T-helper 2 cell (primary cell): Measurements from ENCODE around the gene ASCL2.

ENCODE experiments used
- DNase-seq, 5 experiments: peaks; one replicate each; pipeline versions ENCODE4 v3.0.0 to v3.0.0-alpha.2; 2012 to 2022

The ASCL2 gene

DNA sequence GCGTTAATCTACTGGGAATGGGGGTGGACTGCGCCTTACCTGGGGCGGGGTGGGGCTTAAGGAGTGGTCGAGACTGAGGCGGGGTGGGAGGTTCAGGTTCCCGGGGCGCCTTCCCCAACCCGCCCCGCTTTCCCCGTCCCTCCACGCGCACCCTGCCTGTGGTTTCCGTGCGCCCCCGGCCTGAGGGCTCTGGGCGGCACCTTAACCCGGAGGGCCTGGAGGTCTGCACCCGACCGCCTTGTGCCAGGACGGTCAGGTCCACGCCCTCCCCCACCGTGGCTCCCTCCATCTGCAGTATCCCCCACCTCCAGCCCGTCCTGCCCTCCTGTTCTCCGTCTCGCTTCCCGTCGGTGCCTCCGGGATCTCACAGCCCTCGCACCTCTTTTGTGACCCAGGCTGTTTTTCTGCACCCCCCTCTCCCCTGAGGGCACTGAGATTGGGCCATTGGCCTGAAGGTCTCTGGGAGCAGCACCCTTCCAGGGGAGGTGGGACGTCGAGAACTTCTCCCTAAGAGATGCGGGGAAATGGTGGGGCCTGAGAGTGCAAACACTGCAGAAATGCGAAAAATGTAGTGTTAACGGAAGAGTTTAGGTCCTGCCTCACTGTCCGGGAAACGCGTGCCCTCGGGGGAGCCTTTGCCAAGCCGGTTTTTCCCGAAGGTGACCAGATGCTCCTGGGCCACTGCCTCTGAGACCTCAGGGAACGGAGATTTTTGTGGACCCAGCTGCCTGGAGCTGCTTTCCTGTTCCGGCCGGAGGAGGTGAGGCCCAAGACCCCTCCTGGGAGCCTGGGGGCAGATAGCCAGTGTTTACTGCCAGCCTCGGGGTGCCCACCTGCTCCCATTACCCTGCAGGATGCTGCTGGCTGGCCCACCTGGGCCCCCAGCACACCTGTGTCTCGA is 1.2 kb upstream of the ASCL2 start:
- no peak for DNase-seq

DNA sequence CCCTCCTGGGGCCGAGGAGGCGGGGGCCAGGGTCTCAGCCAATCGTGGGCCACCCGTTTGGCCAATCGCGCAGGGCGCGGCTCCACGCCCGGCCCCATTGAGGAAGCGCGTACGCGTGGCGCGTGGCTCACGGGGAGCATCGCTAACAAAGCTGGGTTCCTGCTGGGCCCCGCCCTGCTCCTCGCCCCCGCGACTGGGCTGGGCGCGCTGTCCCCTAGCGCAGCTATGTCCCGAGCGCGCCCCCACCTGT is 614 bp upstream of the ASCL2 start:
- DNase-seq = peak in 1 of 5 experiments; percentile 55

DNA sequence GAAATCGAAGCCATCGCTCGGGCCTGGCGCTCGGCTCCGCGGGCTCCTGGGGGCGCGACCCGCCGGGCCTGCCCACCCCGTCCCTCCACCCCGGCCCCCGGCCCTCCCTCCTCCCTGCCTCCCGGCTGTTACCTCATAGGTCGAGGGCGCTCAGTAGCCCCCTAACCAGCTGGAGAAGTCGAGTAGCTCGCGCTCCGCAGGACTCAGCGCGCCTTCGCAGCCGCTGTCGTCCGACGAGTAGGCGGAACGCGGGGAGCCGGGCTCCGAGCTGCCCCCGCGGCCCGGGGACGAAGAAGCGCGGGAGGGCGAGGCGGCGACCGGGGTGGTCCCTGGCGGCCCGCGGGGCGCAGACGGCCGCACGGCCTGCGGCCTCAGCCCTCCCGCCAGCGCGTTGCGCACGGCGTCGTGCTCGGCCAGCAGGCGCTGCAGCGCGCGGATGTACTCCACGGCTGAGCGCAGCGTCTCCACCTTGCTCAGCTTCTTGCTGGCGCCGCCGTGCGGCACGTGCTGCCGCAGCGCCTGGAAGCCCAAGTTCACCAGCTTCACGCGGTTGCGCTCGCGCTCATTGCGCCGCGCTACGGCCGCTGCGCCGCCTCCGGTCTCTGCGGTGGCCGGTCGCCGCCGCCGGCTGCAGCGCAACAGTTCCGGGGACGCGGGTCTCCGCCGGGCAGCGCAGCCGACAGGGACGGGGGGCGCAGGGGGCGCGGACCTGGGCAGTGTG is 627 bp downstream of the ASCL2 start:
- peak in 2 of 5 experiments; percentile 16 to 73 for DNase-seq

DNA sequence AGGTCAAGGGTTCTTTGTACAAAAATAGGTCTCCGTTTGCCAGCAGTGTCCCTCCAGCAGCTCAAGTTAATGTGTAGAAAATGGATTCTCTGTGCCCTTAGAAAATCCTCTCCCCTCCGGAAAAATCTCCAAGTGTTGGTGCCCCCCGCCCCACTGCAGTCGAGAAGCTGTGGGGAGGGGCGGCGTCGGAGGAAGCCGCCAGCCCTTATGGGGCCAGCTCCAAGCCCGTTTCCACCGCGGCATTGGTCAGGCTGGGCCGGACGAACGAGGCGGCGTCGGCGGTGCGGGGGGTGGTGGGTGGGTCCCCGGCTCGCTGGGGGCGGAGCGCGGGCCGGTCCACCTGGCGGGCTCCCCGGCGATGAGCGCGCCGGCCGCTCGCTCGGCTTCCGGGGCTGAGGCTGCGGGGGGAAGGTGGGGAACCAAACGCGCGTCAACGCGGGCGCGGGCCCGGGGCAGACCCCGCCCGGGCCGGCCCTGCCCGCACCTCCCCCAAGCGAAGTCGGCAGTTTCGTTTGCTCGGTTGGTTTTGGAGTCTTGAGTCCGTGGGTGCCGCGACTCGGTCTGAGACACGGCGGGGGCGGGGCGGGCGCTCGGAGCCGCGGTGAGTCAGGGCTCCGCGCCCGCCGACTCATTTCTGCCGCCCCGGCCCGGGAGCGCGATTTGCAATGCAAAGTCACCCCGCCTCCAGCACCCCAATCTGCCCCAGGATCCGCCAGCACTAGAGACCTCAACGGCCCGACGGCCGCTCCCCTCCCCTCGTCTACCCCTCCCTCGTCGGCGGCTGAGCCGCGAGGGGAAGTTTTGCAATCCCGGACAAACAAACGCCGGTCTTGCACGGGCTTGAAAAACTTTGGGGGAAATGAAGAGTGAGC is 1.4 kb downstream of the ASCL2 start:
- DNase-seq = peak in 2 of 5 experiments; percentile 51 to 76

DNA sequence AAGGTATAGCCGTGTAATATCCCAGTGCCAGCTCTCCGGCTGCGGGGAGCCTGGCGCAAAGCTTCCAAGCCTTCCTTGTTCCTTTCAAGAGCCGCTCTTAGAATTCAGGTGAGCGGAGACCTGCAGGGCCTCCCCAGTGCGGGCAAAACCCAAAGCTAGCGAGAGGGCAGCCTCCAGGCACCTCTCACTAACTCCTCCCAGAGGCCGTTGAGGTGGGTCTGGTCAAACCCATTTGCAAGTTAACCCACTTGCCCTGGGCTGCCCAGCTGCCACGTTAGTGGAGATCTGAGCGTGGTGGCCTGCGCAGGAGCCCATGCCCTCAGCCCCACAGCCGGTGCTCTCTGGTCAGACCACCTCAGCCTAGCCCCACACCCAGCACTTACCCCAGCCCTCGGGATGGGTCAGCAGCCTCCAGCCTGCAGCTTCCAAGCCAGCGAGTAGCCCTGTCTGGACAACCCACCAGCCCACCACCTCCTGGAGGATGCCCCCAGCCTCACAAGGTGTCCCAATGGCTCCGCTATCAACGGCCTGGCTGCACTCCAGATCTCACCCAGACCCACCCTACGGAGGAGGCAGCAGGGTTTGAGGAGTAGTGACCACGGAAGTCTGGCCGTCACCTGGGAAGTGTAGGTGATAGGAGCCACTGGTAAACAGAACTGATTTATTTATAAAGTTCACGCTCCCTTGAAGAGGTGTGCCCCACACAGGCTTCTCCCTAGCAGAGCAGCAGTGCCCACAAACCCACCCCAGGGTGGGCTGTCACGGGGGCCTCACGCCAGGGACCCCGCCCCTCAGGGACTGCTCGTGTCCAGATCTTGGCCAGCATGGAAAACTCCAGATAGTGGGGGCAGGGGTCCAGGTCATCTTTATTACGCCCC is 2.3 kb downstream of the ASCL2 start:
- DNase-seq = no peak

DNA sequence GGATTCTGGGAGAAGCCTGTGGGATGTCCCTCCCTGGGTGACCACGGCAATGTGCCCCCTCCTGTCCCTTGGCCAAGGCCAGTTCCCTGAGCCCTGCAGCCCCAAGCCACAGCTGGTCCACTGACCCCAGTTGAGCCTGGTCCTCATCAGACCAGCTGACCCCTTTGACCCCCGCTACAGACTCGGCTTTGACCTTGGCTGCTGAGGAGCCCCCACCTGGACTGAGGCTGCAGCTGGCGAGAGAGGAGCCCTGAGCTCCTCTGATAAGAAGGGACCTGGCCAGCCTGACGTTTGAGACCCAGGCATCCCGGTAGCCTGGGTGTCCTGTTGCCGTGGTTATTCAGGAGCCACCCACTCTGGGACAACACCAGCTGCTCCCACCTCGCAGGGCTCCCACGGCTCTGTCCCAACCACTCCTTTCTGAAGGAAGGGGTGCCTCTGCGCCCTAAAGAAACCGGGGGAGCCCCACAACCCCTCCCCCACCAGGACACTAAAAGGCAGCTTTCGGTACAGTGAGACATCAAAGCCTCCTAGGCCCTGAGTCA is 3.0 kb downstream of the ASCL2 start:
- DNase-seq = no peak

DNA sequence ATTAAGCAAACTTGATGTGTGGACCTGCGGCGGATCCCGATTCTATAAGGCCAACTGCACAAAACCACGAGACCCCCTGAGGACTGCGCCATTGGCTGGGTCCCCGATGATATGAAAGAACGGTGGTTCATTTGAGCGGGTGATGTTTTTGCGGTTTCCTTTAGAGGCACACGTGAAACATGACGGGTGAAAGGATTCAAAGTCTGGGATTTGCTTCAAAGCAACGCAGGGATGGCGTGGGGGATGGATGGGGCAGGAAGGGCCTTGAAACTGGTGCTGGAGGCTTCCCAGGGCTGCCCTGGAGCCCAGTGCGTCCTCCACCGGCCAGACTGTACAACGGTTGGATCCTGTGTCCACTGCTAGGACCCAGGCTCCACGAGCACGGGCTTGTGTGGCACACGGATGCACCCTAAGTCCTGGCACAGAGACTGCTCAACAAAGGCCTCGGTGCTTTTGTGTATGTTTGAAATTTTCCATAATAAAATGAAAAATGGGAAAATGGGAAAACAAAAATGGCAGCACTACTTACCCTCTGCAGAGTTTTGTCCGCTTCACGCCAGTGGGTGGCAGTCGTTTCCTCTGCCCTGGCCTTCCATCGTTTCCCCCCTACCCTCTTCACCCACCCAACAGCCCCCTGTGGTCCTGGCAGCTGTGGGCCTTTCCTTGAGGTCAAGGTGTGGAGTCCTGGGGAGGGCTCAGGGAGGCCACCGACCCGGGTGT is 3.6 kb downstream of the ASCL2 start:
- no peak for DNase-seq

DNA sequence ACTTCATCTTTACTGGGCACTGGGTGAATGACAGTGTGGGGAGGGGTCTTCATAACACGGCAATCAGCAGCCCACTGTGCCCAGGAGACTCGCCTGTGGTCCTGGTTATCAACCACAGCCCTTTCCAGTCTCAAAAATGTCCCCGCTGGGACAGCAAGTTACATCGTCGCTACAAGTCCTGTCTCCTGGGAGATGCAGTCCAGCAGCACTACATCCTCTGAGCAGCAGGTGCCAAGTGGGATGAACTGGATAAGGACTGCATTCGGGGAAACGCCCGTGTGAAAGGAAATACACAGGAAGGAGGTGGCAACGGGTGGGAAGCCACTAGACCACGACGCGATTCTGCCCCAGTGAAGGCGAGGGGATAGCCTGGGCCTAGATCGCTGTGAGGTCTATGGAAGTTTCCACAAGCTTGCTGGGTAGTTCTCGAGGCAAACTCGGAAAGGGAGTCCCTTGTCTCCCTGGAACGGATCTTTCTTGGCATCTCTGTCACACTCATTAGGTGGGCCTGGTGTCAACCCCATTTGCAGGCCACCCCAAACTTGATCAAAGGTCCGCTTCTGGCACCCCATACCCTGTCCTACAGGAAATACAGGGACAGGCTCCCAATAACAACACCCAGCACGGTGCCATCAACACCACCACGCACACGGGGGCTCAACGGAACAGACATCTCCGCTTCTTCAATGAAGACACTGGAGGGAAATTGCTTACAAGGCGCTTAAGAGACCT is 4.4 kb downstream of the ASCL2 start:
- DNase-seq = peak in 1 of 5 experiments; percentile 36

DNA sequence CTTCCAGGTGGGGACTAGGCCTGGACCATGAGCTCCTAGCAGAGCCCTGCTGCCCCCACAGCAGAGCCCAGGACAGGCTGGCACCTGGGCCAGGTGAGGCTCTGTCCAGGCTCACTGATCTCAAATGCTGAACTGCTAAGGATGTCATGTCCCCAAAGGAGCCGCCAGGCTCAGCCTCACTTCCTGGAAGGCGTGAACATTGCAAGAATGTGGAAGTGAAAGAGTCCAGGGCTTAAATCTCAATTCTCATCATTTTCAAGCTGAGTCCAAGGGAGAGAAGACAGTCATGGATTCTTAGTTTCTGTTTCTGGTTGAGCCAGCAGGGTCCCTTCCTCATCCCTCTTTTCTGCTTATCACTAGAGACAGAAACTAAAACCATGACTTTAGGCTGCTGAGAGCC is 5.0 kb downstream of the ASCL2 start:
- DNase-seq = peak in 1 of 5 experiments; percentile 5

DNA sequence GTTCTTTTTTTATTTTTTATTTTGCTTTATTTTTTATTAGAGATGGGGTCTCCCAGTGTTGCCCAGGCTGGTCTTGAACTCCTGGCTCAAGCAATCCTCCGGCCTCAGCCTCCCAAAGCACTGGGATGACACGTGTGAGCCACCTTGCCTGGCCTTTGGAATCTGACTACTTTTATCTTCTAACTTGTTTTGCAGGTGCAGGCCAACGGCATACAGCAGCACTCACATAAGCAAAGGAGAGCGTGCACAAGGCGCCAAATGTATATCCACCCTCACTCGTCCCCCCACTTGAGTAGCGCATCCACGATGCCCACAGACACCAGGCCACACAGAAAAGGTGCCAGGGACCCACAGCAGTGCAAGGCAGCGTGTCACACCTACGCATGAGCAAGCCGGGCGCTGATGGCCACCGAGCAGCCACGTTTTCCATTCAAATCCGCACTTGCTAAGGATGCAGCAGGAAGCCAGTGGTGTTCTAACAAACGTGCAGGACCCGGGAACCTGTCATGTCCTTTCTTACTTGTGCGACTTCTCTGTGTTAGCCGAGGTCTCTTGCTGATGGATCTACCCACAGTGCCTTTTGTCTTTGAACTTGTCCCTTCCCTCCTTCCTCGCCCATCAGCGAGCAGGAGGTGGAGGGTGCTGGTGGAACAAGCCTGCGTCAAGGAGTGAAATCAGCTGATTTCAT is 5.9 kb downstream of the ASCL2 start:
- DNase-seq = no peak

DNA sequence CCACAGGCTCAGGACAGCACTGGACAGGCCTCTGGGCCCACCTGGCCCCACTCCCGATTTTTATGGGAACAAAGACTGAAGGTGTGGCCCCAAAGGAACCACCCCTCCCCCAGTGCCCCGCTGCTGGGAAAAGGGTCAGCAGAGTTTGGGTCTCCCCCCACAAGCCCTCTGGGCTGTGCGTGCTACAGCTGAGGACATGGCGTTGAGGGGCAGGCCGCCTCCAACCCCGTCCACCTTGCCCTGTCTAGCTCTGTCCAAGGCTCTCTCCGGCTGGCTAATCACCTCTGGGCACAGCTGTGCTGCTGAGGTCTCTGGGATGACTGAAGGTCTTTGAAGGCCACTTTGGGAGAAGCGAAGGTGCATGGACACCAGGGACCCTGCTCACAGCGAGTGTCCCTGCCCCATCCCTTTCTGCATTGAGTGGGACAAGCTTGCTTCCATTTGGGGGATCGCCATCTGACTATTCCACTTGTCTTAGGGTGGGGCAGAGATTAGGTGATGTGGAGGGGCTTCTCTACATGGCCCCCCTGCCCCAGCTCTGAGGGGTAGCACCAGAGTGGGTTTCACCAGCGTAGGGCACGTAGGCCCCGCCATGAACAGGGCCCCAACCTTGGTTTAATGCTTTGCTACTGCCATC is 6.5 kb downstream of the ASCL2 start:
- no peak for DNase-seq

DNA sequence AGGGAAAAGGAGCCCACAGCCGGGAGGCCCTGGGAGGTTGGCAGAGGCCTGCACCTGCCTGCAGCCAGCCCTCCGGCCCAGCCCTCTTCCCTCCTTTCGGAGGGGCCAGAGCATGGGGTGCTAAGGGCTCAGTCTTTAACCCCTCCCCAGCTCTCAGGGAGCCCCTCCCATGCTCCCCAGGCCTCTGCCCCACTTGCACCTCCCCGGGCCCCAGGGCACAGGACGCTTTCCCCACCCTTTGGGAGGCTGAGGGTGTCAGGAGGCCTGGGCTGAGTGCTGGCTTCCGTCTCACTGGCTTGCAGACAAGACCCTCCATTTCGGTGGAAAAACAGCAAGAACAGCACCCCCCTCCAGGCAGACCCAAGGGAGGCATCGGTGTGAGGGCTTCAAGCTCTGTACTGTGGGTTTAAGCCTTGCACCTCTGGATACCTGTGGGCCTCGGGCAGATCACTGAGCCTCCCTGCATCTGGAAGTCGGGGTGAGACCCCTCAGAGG is 7.3 kb downstream of the ASCL2 start:
- no peak for DNase-seq

DNA sequence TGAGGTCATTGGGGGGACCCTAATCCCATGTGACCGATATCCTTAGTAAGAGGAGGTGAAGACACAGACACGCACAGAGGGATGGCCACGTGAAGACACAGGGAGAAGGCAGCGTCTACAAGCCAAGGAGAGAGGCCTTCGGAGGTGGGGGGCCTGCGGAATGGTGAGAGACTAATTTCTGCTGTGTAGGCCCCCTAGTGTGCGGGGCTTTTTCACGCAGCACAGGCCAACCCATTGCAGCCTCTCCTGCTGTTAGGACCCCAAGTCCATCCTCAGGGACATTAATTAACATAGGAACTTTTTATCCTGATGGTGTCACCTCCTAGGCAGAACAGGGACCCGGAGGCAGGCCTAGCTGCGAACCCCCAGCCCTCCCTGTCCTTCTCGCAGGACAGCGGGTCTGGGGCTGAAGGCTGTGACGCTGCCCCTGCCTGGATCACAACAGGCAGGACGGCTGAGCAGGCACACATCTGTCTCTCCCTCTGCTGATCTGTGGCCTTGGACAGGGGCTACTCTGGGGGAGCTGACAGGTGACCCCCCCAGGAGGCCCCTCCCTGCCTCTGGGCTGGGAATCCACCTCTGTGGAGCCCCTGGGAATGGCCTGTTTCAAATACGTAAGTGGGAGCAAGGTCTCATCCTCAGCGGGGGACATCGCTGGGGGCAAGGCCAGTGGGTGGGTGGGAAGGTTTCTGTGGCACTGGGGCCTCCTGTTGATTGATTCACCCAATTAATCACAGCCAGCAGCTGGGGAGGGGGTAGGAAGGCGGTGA is 7.9 kb downstream of the ASCL2 start:
- no peak for DNase-seq

DNA sequence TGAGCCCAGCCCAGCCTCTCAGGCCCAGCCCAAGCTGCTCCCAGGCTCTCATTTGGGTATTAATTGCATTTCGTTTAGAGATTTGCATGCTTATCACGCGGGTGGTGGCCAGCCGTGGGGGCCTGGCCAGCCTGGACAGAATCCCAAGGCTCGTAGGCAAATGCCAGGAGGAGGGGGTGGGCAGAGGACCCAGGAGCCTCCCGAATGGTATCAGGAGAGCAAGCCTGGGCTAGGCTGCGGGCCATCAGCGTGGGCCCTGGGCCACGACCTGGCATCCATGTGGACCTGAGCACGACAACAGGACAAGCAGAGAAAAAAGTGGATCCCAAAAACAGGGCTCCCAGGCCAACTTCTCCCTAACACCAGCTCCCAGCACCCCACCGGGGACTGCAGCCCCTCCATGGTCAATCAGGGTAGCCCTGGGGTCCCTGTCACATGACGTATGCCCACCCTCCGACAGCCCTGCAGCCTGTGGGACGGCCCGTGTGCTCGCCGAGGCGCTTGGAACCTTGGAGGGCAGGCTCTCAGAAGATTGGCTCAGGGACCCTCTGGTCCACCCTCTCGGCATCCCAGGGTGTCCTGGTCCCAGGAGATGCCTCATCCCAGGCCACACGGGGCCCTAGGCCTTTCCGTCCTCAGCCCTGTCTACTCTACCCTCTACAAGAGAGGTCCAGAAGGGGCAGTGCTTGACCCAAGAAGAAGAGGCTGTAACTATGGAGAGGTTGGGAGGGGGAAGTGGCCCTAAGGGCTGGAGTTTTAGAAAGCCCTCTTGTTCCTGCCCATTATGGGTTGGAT is 8.8 kb downstream of the ASCL2 start:
- DNase-seq = no peak

DNA sequence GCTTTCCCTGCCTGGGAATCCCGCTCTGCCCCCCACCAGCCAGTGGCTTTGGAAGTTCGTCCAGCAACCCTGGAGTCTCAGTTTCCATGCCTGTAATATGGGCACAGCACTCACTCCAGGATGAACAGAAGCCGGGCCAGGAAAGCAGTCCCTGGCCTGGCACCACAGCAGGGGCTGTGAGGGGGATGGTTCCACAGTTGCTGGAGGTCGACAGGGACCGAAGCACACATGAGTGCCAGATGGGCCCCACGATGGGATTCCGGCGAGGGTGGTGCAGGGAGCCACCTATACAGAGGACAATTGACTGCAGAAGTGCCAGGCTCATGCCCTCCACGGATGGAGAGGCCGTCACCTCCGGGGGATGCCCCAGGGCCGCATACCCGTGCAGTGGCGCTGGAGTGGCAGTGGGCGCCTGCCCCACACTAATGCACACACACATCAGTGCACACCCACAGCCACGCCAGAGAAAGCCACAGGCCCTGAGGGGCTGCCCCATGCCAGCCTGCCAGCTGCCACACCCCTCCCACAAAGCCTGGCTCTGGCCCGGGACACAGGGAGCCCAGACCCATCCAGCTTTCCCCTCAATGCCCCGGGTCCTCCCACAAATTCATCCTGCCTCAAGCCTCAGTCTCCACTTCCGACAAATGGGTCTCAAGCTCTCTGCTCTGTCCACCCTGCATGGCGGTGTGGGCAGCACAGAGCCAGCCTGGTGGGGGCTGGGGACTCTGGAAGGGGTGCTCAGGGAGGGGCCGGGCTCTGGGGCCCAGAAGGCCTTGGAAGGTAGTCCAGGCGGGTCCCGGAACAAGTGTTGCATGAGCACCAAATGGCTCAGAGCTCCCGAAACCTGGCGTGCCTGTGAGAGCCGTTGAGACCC is 9.7 kb downstream of the ASCL2 start:
- DNase-seq = no peak

DNA sequence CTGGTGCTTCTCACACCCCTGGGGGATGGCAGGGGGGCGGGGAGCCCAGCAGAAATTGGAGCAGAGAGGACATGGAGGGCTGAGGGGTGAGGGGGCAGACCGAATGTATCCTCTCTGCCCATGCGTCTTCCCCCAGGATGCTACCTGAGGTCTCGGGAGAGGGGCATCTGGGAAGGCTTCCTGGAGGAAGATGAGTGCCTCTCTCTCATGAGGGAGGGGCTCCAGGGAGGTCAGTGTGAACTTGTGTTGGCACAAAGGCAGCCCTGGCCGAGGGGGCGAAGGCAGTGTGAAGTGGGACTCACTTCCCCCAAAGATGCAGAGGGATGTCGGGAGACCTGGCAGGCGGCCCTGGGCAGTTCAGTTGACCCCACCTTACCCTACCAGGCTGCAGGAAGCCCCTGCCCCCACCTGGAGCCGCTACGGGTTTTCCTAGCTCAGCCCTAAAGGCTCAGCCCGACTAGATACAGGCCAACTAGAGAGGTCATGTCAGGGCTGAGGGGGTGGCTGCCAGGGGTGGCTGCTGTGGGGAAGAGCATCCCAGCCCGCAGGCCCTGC is 10.4 kb downstream of the ASCL2 start:
- DNase-seq = no peak
